ENCODE data around the gene HM13.
"Not testable (repeated sequence)": the region's sequence is repeated elsewhere in the genome, so short reads cannot be mapped to it uniquely, and the experiment has no call there.

HM13 gene

GRCh38 chr20:31502884-31503673, 11.2 kb upstream of the HM13 start:
- peak; percentile 59 for DNase-seq

GRCh38 chr20:31505903-31506302, 8.3 kb upstream of the HM13 start:
- no peak for DNase-seq

- DNase-seq: no peak
These were observed 5.6 kb upstream of the HM13 start for GRCh38 chr20:31508517-31509244.

- DNase-seq: no peak
These were observed 981 bp downstream of the HM13 start for GRCh38 chr20:31515072-31515774.

GRCh38 chr20:31515775-31516107, 1.5 kb downstream of the HM13 start:
- no peak for DNase-seq

GRCh38 chr20:31516166-31516565, 1.9 kb downstream of the HM13 start:
- no peak for DNase-seq

GRCh38 chr20:31516651-31517050, 2.4 kb downstream of the HM13 start:
- no peak for DNase-seq

- no peak for DNase-seq
These were observed 3.1 kb downstream of the HM13 start for GRCh38 chr20:31517373-31517772.

- DNase-seq: not testable (repeated sequence)
These were observed 7.0 kb downstream of the HM13 start for GRCh38 chr20:31521267-31521666.

- DNase-seq: no peak
These were observed 8.5 kb downstream of the HM13 start for GRCh38 chr20:31522731-31523130.

- DNase-seq: no peak
These were observed 9.4 kb downstream of the HM13 start for GRCh38 chr20:31523361-31524283.

- no peak for DNase-seq
These were observed 13.0 kb downstream of the HM13 start for GRCh38 chr20:31527266-31527665.

- no peak for DNase-seq
These were observed 21.1 kb downstream of the HM13 start for GRCh38 chr20:31535298-31535697.

GRCh38 chr20:31536575-31536974, 22.3 kb downstream of the HM13 start:
- no peak for DNase-seq

GRCh38 chr20:31537116-31537871, 23.1 kb downstream of the HM13 start:
- DNase-seq: no peak

- no peak for DNase-seq
These were observed 23.6 kb downstream of the HM13 start for GRCh38 chr20:31537890-31538289.

GRCh38 chr20:31538326-31538725, 24.1 kb downstream of the HM13 start:
- DNase-seq: no peak

GRCh38 chr20:31539636-31540035, 25.4 kb downstream of the HM13 start:
- not testable (repeated sequence) for DNase-seq

GRCh38 chr20:31540406-31540805, 26.2 kb downstream of the HM13 start:
- no peak for DNase-seq

GRCh38 chr20:31542201-31542842, 28.1 kb downstream of the HM13 start:
- DNase-seq: no peak

GRCh38 chr20:31542963-31543362, 28.7 kb downstream of the HM13 start:
- DNase-seq: no peak

Data from stimulated activated naive CD4-positive, alpha-beta T cell treated with Interleukin-2 at 50 U/mL for 16 hours (primary cell).